IMR-90 (cell line): ENCODE data around the gene KLC1. TPM values are rescaled to one million over a fixed set of nuclear protein-coding genes. Genes with fewer than 3 reads are reported as not detected.

Experiments used
- ATAC-seq: fragments of 200-7000 bp; cut with Tn5 transposase; 2 replicates; pipeline ENCODE4 v1.9.1; 2020; ENCODE audit warnings: low read depth, mild to moderate bottlenecking, moderate library complexity
- BruUV-seq: library from RNA; stranded (reverse); fragments of 400-500 nt; replicated peaks from 2 replicates; lab custom pipeline; 2021; lab: Mats Ljungman, UMichigan
- CTCF ChIA-PET: fragments of 300-600 bp; formaldehyde crosslinking; extraction: SDS; loops from one replicate; lab custom pipeline; 2021; ENCODE audit warnings: antibody characterized with exemption; lab: Yijun Ruan, JAX
- POLR2A ChIA-PET: fragments of 300-600 bp; sonication (Branson Sonifier 250); formaldehyde crosslinking; loops from one replicate; lab custom pipeline; 2022; ENCODE audit warnings: antibody characterized with exemption; ENCODE audit not compliant: unreplicated experiment; lab: Charles Lee
- DNase-seq: peaks from one replicate; pipeline ENCODE4 v3.0.0; 2013
- H2AFZ ChIP-seq: replicated peaks from 2 replicates; pipeline ENCODE3; 2013; ENCODE audit warnings: low read length, mild to moderate bottlenecking; ENCODE audit not compliant: poor library complexity
- H2AK5ac ChIP-seq: 2 replicates; pipeline ENCODE4 v1.6.1; 2013; ENCODE audit warnings: low read depth, low read length, inconsistent platforms
- H2AK9ac ChIP-seq: replicated peaks from 2 replicates; pipeline ENCODE3; 2013; ENCODE audit warnings: mild to moderate bottlenecking, low read depth, low read length, moderate library complexity; ENCODE audit not compliant: poor library complexity
- H2BK120ac ChIP-seq: 2 replicates; pipeline ENCODE4 v1.6.1; 2013; ENCODE audit warnings: low read depth, low read length, inconsistent platforms
- H2BK15ac ChIP-seq: 3 replicates; pipeline ENCODE4 v1.6.1; 2013; ENCODE audit warnings: low read depth, low read length, inconsistent platforms
- H2BK20ac ChIP-seq: 2 replicates; pipeline ENCODE4 v1.6.1; 2013; ENCODE audit warnings: low read depth, mild to moderate bottlenecking, inconsistent platforms, low read length, moderate library complexity
- H2BK5ac ChIP-seq: 2 replicates; pipeline ENCODE4 v1.6.1; 2013; ENCODE audit warnings: mild to moderate bottlenecking, low read depth, low read length, inconsistent platforms; ENCODE audit not compliant: poor library complexity, severe bottlenecking
- H3K14ac ChIP-seq: replicated peaks from 2 replicates; pipeline ENCODE4 v1.6.1; 2013; ENCODE audit warnings: low read depth, low read length, inconsistent platforms
- H3K18ac ChIP-seq: 2 replicates; pipeline ENCODE4 v1.6.1; 2013; ENCODE audit warnings: low read depth, low read length, control low read depth
- H3K23ac ChIP-seq: 2 replicates; pipeline ENCODE4 v1.6.1; 2013; ENCODE audit warnings: low read depth, low read length, inconsistent platforms
- H3K27ac ChIP-seq: 2 replicates; pipeline ENCODE4 v1.5.1; 2013; ENCODE audit warnings: mild to moderate bottlenecking, control low read depth, low read length; ENCODE audit not compliant: insufficient read depth
- H3K27me3 ChIP-seq: 2 replicates; pipeline ENCODE4 v1.6.1; 2013; ENCODE audit warnings: low read length; ENCODE audit not compliant: control insufficient read depth, insufficient read depth
- H3K36me3 ChIP-seq: 2 replicates; pipeline ENCODE4 v1.6.1; 2013; ENCODE audit warnings: low read length, mixed read lengths; ENCODE audit not compliant: control insufficient read depth, insufficient read depth
- H3K4ac ChIP-seq: 2 replicates; pipeline ENCODE4 v1.6.1; 2013; ENCODE audit warnings: low read depth, low read length, inconsistent platforms
- H3K4me1 ChIP-seq: 2 replicates; pipeline ENCODE4 v1.6.1; 2013; ENCODE audit warnings: low read length, mixed read lengths; ENCODE audit not compliant: control insufficient read depth, insufficient read depth
- H3K4me2 ChIP-seq: 2 replicates; pipeline ENCODE4 v1.6.1; 2013; ENCODE audit warnings: low read depth, mild to moderate bottlenecking, control low read depth, low read length, moderate library complexity
- H3K4me3 ChIP-seq: 2 replicates; pipeline ENCODE4 v1.5.1; 2013; ENCODE audit warnings: low read depth, mild to moderate bottlenecking, control low read depth, low read length, moderate library complexity; ENCODE audit not compliant: insufficient read depth
- H3K56ac ChIP-seq: 2 replicates; pipeline ENCODE4 v1.6.1; 2013; ENCODE audit warnings: low read length, inconsistent platforms; ENCODE audit not compliant: insufficient read depth; ENCODE audit errors: extremely low read depth
- H3K79me1 ChIP-seq, 2 experiments: 2 replicates each; pipeline ENCODE4 v1.6.1; 2013; ENCODE audit warnings: low read length in 2 of 2, inconsistent platforms in 1 of 2, low read depth in 1 of 2
- H3K9ac ChIP-seq: 2 replicates; pipeline ENCODE4 v1.6.1; 2013; ENCODE audit warnings: low read depth, low read length, control low read depth
- H3K9me1 ChIP-seq: 2 replicates; pipeline ENCODE4 v1.6.1; 2013; ENCODE audit warnings: low read length, inconsistent platforms; ENCODE audit not compliant: insufficient read depth
- H3K9me3 ChIP-seq: 2 replicates; pipeline ENCODE4 v1.6.1; 2013; ENCODE audit warnings: low read length; ENCODE audit not compliant: control insufficient read depth, insufficient read depth
- H4K20me1 ChIP-seq: 2 replicates; pipeline ENCODE4 v1.6.1; 2013; ENCODE audit warnings: low read length, inconsistent platforms; ENCODE audit not compliant: insufficient read depth
- H4K5ac ChIP-seq: 2 replicates; pipeline ENCODE4 v1.6.1; 2013; ENCODE audit warnings: mild to moderate bottlenecking, low read depth, low read length, control low read depth
- H4K8ac ChIP-seq, 2 experiments: 2 replicates each; pipeline ENCODE4 v1.6.1; 2013; ENCODE audit warnings: low read depth in 2 of 2, low read length in 2 of 2, control low read depth in 1 of 2, inconsistent platforms in 1 of 2
- H4K91ac ChIP-seq: 2 replicates; pipeline ENCODE4 v1.6.1; 2013; ENCODE audit warnings: low read depth, low read length, inconsistent platforms; ENCODE audit not compliant: insufficient read depth
- BHLHE40 ChIP-seq: fragments of 150-350 bp; IDR thresholded peaks from 2 replicates; pipeline ENCODE4 v1.6.1; 2016; ENCODE audit warnings: mild to moderate bottlenecking, low read depth, low read length
- CEBPB ChIP-seq: IDR thresholded peaks from 2 replicates; pipeline ENCODE4 v1.6.1; 2012; ENCODE audit warnings: low read depth, low read length, improper control_type of control experiment
- CHD1 ChIP-seq: IDR thresholded peaks from 2 replicates; pipeline ENCODE4 v1.6.1; 2012; ENCODE audit warnings: low read depth, low read length, improper control_type of control experiment
- CTCF ChIP-seq: conservative IDR thresholded peaks from 2 replicates; pipeline ENCODE4 v1.5.1; 2012; ENCODE audit warnings: mild to moderate bottlenecking, low read depth, low read length, improper control_type of control experiment
- ELK1 ChIP-seq: fragments of 150-350 bp; IDR thresholded peaks from 2 replicates; pipeline ENCODE4 v1.6.1; 2016; ENCODE audit warnings: low read depth, mild to moderate bottlenecking, low read length, moderate library complexity, borderline replicate concordance
- MAZ ChIP-seq: IDR thresholded peaks from 2 replicates; pipeline ENCODE4 v1.6.1; 2012; ENCODE audit warnings: low read depth, mild to moderate bottlenecking, low read length, improper control_type of control experiment, moderate library complexity, borderline replicate concordance
- POLR2A ChIP-seq: IDR thresholded peaks from 2 replicates; pipeline ENCODE4 v1.6.1; 2012; ENCODE audit warnings: mild to moderate bottlenecking, low read depth, low read length
- RAD21 ChIP-seq: IDR thresholded peaks from 2 replicates; pipeline ENCODE4 v1.6.1; 2012; ENCODE audit warnings: low read length, improper control_type of control experiment
- RCOR1 ChIP-seq: IDR thresholded peaks from 2 replicates; pipeline ENCODE4 v1.6.1; 2012; ENCODE audit warnings: mild to moderate bottlenecking, low read length, improper control_type of control experiment; ENCODE audit not compliant: insufficient replicate concordance
- RFX5 ChIP-seq: IDR thresholded peaks from 2 replicates; pipeline ENCODE4 v1.8.0; 2012; ENCODE audit warnings: low read depth, mild to moderate bottlenecking, low read length, moderate library complexity
- USF2 ChIP-seq: fragments of 150-350 bp; IDR thresholded peaks from 2 replicates; pipeline ENCODE4 v1.6.1; 2017; ENCODE audit warnings: mild to moderate bottlenecking, antibody characterized with exemption, low read length, low read depth
- WGBS, 2 experiments: methylation state at CpG; one replicate each; pipeline versions ENCODE4 v1.1.5 to v1.1.7; 2013; ENCODE audit warnings: missing lambda C conversion rate in 2 of 2; ENCODE audit not compliant: insufficient read length in 1 of 2; ENCODE audit errors: extremely low coverage in 2 of 2; 5-methylcytosine and 5-hydroxymethylcytosine counted together
- dilution Hi-C: fragments of 300-500 bp; cut with HindIII; formaldehyde crosslinking; loops from one replicate; pipeline ENCODE4 v1.14.3; 2018; ENCODE audit warnings: low sequenced_read_pairs; ENCODE audit not compliant: unreplicated experiment
- in situ Hi-C: fragments of 300-500 bp; cut with MboI; formaldehyde crosslinking; loops from 3 replicates; pipeline ENCODE4 v1.14.3; 2019; ENCODE audit warnings: low sequenced_read_pairs, inconsistent platforms, mixed read lengths
- intact Hi-C: fragments of 100-400 bp; cut with micrococcal nuclease; formaldehyde crosslinking; loops from 2 replicates; pipeline ENCODE4 v1.10.0; 2022
- polyA plus RNA-seq, 3 experiments: library from polyadenylated mRNA; depleted of rRNA; stranded (reverse); fragments of >200 nt; gene quantifications; 2 replicates each; pipeline ENCODE4 v1.2.3, GENCODE V29; 2012; ENCODE audit warnings: low replicate concordance in 1 of 3
- total RNA-seq: library from RNA; depleted of rRNA; stranded (reverse); fragments of >200 nt; gene quantifications from 2 replicates; pipeline ENCODE4 v1.2.3, GENCODE V29; 2012

The KLC1 gene
- total and polyA plus RNA-seq, 2 of the 4 experiments (the other 2 are of a cell fraction), result 101 to 157 TPM

GRCh38 chr14:103702095-103702494 lies 73.1 kb downstream of the KLC1 start:
- no peak overlapping the region for H4K8ac ChIP-seq
- no peak overlapping the region for H3K14ac ChIP-seq
- no peak for TF ChIP-seq RAD21
- TF ChIP-seq CEBPB, result no peak
- TF ChIP-seq MAZ, result no peak
- no peak for TF ChIP-seq RFX5
- TF ChIP-seq RCOR1, result no peak
- TF ChIP-seq CTCF, result no peak
- no peak for TF ChIP-seq POLR2A
- TF ChIP-seq USF2, result no peak
- TF ChIP-seq CHD1, result no peak
- no peak for TF ChIP-seq ELK1
- TF ChIP-seq BHLHE40, result no peak
- H2BK15ac ChIP-seq, result no peak overlapping the region
- no peak for ATAC-seq
- H3K9ac ChIP-seq, result no peak overlapping the region
- H4K20me1 ChIP-seq, result peaks cover 46% of the 10 kb centered on the region
- H3K4ac ChIP-seq, result no peak overlapping the region
- WGBS, 2 experiments, result 0% methylated on average over 1 of the region's 5 CpGs; no CpG with 5 or more reads in 1 of the 2 experiments
- H2BK5ac ChIP-seq, result no peak overlapping the region
- H3K9me1 ChIP-seq, result peaks cover 3% of the 10 kb centered on the region; the same call in 1 of the 2 replicates
- H3K27me3 ChIP-seq, result no peaks in the 10 kb centered on the region
- intact Hi-C loops (no loop called here), dilution Hi-C loops (no loop called here), in situ Hi-C loops (no loop called here)
- H3K4me3 ChIP-seq, result no peak overlapping the region
- no peak overlapping the region for H3K4me2 ChIP-seq
- H2AK5ac ChIP-seq, result no peak overlapping the region
- no peak overlapping the region for H2BK20ac ChIP-seq
- H3K9me3 ChIP-seq, result no peaks in the 10 kb centered on the region
- H3K79me1 ChIP-seq, result peaks cover 25 to 74% of the 10 kb centered on the region in 2 experiments; a peak in 3 of 4 replicates
- no peak overlapping the region for H3K23ac ChIP-seq
- H4K5ac ChIP-seq, result no peak overlapping the region
- H4K91ac ChIP-seq, result no peak overlapping the region
- no peak overlapping the region for H2BK120ac ChIP-seq
- no peak overlapping the region for H3K18ac ChIP-seq
- H2AFZ ChIP-seq, result no peak overlapping the region
- DNase-seq, result no peak
- no peak overlapping the region for H3K27ac ChIP-seq
- no peak overlapping the region for H2AK9ac ChIP-seq
- peaks cover 2% of the 10 kb centered on the region; the same call in 1 of the 2 replicates for H3K4me1 ChIP-seq
- ChIA-PET POLR2A (no interaction called here), CTCF (interaction anchor here (1.0 kb wide), 1 partner anchor 11 kb away, joined by 4 read pairs; no protein-coding TSS in a partner anchor)
- H3K36me3 ChIP-seq, result peaks cover 71% of the 10 kb centered on the region
- no peak overlapping the region for H3K56ac ChIP-seq
- no TSS peak for BruUV-seq
